Measurements from ENCODE around the gene PLAC8. TPM values are rescaled to one million over a fixed set of nuclear protein-coding genes. Genes with fewer than 3 reads are reported as not detected.

Gene PLAC8
- total RNA-seq, 1 donor from 2014 or later = 1.1 TPM

DNA sequence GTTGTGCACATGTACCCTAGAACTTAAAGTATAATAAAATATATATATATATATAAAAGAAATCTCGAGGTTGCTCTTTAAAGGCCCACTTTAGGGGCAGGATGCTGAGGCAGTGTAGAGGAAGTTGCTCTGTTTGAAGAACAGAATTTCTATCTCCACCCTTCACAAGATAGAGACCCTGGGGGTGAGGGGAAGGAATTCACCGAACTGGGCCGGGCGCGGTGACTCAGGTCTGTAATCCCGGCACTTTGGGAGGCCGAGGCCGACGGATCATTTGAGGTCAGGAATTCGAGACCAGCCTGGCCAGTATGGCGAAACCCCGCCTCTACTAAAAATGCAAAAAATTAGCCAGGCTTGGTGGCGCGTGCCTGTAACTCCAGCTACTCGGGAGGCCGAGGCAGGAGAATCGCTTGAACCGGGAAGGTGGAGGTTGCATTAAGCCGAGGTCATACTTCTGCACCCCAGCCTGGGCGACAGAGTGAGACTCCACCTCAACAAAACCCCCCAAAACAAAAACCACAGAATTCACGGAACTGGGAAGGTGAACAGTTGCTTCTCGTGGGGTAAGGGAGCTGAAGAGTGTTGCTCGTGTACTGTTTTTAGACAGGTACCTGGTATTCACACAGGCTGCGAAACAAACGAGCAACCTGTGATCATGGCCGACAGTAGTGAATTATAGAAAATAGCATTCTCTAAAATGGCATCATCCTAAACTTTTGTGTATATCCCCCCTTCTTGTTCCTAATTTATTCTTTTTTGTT lies 6.2 kb downstream of the PLAC8 start:
- intact Hi-C loops (cut with DNase I) = no loop called here
- H3K27me3 ChIP-seq = no peaks in the 10 kb centered on the region
- H3K4me1 ChIP-seq = no peaks in the 10 kb centered on the region
- TF ChIP-seq, protein P1, sequence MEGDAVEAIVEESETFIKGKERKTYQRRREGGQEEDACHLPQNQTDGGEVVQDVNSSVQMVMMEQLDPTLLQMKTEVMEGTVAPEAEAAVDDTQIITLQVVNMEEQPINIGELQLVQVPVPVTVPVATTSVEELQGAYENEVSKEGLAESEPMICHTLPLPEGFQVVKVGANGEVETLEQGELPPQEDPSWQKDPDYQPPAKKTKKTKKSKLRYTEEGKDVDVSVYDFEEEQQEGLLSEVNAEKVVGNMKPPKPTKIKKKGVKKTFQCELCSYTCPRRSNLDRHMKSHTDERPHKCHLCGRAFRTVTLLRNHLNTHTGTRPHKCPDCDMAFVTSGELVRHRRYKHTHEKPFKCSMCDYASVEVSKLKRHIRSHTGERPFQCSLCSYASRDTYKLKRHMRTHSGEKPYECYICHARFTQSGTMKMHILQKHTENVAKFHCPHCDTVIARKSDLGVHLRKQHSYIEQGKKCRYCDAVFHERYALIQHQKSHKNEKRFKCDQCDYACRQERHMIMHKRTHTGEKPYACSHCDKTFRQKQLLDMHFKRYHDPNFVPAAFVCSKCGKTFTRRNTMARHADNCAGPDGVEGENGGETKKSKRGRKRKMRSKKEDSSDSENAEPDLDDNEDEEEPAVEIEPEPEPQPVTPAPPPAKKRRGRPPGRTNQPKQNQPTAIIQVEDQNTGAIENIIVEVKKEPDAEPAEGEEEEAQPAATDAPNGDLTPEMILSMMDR (IDR thresholded peaks at IDR 0.05) = no peak
- H3K27ac ChIP-seq = no peak overlapping the region
- H3K9me3 ChIP-seq = no peaks in the 10 kb centered on the region
- no peak for DNase-seq (ENCODE audit: low spot score in 2 of 2)
- H3K4me3 ChIP-seq = no peak overlapping the region
- no peaks in the 10 kb centered on the region for H3K36me3 ChIP-seq

DNA sequence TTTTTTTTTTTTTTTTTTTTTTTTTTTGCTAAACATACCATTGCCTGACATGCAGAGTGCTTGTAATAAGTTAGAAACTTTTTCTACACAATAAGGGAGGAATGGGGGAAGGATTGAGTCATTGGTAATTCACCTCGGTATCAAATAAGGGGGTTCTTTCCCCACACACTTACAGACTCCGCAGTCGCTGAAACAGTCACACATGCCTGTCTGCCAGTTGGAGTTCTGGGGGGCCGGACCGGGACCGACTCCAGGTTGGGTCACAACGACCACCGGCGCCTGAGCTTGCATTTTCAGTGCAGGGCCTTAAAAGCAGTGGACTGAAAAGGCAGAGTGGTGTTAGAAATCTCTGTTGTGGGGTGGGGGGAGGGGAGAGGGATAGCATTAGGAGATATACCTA lies 6.9 kb downstream of the PLAC8 start:
- DNase-seq (ENCODE audit: low spot score in 2 of 2) = no peak
- Histone ChIP-seq H3K27me3 (no peaks in the 10 kb centered on the region), H3K4me3 (no peak overlapping the region), H3K9me3 (no peaks in the 10 kb centered on the region), H3K36me3 (no peaks in the 10 kb centered on the region), H3K27ac (no peak overlapping the region), H3K4me1 (no peaks in the 10 kb centered on the region)
- TF ChIP-seq, protein P1 (IDR thresholded peaks at IDR 0.05) = no peak
- intact Hi-C loops (cut with DNase I) = no loop called here

- no peak for DNase-seq (ENCODE audit: low spot score in 2 of 2)
- Histone ChIP-seq H3K27ac (no peak overlapping the region), H3K9me3 (no peaks in the 10 kb centered on the region), H3K27me3 (no peaks in the 10 kb centered on the region), H3K4me1 (no peaks in the 10 kb centered on the region), H3K4me3 (no peak overlapping the region), H3K36me3 (no peaks in the 10 kb centered on the region)
- intact Hi-C loops (cut with DNase I) = no loop called here
- TF ChIP-seq, protein P1 (IDR thresholded peaks at IDR 0.05) = no peak
These were observed 9.5 kb downstream of the PLAC8 start for GRCh38 chr4:83104991-83105390.

- no peak for DNase-seq (ENCODE audit: low spot score in 2 of 2)
- TF ChIP-seq, protein P1 (IDR thresholded peaks at IDR 0.05) = no peak
- Histone ChIP-seq H3K36me3 (no peaks in the 10 kb centered on the region), H3K27me3 (no peaks in the 10 kb centered on the region), H3K9me3 (no peaks in the 10 kb centered on the region), H3K27ac (no peak overlapping the region), H3K4me3 (no peak overlapping the region), H3K4me1 (no peaks in the 10 kb centered on the region)
- intact Hi-C loops (cut with DNase I) = no loop called here
These were observed 18.1 kb downstream of the PLAC8 start for GRCh38 chr4:83096397-83096796.

DNA sequence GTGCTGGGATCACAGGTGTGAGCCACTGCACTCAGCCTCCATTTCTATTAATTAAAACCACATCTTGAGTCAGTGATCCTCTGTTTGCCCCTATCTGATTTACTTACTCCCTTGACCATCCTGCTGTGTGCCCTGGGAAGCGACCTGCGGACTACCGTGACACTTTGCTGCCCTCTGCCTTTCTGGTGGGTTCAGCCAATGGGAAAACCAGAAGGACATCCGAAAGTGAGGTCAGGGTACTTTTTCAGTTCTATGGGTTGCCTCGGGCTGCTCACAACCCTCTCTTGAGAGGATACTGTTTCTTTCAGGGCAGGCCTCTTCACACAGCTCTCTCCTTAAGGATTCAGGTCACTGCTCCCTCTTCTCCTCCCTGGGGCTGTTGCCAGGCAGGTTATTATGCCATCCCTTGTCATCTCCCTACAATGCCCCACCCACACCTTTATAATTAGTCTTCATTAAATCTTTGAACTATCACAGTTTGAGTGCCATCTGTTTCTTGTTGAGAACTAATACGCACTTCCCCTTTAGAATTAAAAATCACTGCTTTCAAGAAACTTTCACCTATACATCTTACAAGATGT lies 21.4 kb downstream of the PLAC8 start:
- H3K36me3 ChIP-seq = no peaks in the 10 kb centered on the region
- no peak for DNase-seq (ENCODE audit: low spot score in 2 of 2)
- H3K27me3 ChIP-seq = no peaks in the 10 kb centered on the region
- no peaks in the 10 kb centered on the region for H3K4me1 ChIP-seq
- intact Hi-C loops (cut with DNase I) = no loop called here
- no peaks in the 10 kb centered on the region for H3K9me3 ChIP-seq
- TF ChIP-seq, protein P1 (IDR thresholded peaks at IDR 0.05) = no peak
- no peak overlapping the region for H3K27ac ChIP-seq
- no peak overlapping the region for H3K4me3 ChIP-seq

Data from ascending aorta (tissue), 2 donors.